NCI-H446 (cell line): Measurements from ENCODE around the gene RIIAD1.

Experiments
- DNase-seq, 2 experiments: peaks; one replicate each; lab custom pipeline; 2025; lab: John Stamatoyannopoulos, UW

RIIAD1 gene

GRCh38 chr1:151711044-151711800 is 10.1 kb upstream of the RIIAD1 start:
- no peak for DNase-seq

GRCh38 chr1:151711951-151712350 is 9.4 kb upstream of the RIIAD1 start:
- DNase-seq = no peak

- DNase-seq = no peak
Measured at GRCh38 chr1:151713044-151713443, 8.3 kb upstream of the RIIAD1 start.

GRCh38 chr1:151713874-151714273 is 7.4 kb upstream of the RIIAD1 start:
- no peak for DNase-seq

- no peak for DNase-seq
Measured at GRCh38 chr1:151714820-151715725, 6.2 kb upstream of the RIIAD1 start.

- peak; percentile 54 to 81 for DNase-seq
Measured at GRCh38 chr1:151715726-151716404, 5.5 kb upstream of the RIIAD1 start.

GRCh38 chr1:151716405-151716762 is 4.9 kb upstream of the RIIAD1 start:
- DNase-seq = no peak

- DNase-seq = peak; percentile 97 to 98
Measured at GRCh38 chr1:151716771-151717631, 4.3 kb upstream of the RIIAD1 start, which contains the start of gene CELF3. CELF3 (minus strand) TSS chr1:151716803; CDS start chr1:151716020, 783 bp downstream.

- DNase-seq = no peak
Measured at GRCh38 chr1:151718011-151718431, 3.3 kb upstream of the RIIAD1 start.

GRCh38 chr1:151718666-151719065 is 2.7 kb upstream of the RIIAD1 start:
- no peak for DNase-seq

GRCh38 chr1:151720125-151720524 is 1.2 kb upstream of the RIIAD1 start:
- DNase-seq = no peak

GRCh38 chr1:151720554-151720953 is 768 bp upstream of the RIIAD1 start:
- no peak for DNase-seq

GRCh38 chr1:151721788-151722510 is 627 bp downstream of the RIIAD1 start:
- no peak for DNase-seq

- DNase-seq = no peak
Measured at GRCh38 chr1:151723726-151724370, 2.5 kb downstream of the RIIAD1 start.

- peak; percentile 70 to 93 for DNase-seq
Measured at GRCh38 chr1:151728151-151729054, 7.1 kb downstream of the RIIAD1 start.

- no peak for DNase-seq
Measured at GRCh38 chr1:151729157-151729965, 8.0 kb downstream of the RIIAD1 start.

GRCh38 chr1:151729966-151730291 is 8.6 kb downstream of the RIIAD1 start:
- DNase-seq = no peak

- DNase-seq = no peak
Measured at GRCh38 chr1:151733126-151733525, 11.8 kb downstream of the RIIAD1 start.
